ENCODE measurements around the gene LRRC8E.

LRRC8E gene

DNA sequence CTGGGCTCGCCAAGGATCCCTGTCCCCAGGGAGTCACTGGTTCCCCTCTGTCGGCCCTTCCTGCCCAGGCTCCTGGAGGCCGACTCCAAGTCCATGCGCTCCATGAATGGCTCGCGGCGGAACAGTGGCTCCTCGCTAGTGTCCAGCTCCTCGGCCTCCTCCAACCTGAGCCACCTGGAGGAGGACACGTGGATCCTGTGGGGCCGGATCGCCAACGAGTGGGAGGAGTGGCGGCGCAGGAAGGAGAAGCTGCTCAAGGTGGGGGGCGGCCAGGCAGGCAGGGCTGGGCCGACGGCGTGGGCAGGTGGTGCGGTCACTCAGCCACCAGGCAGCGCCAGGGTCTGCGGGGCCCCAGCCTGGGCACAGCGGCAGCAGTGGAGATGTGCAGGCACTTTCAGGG, 40.6 kb upstream of the LRRC8E start:
- Mint-ChIP-seq H3K4me3 (no peak overlapping the region), H3K27me3 (ENCODE audit: low read depth) (no peaks in the 10 kb centered on the region), H3K4me1 (peaks cover 6% of the 10 kb centered on the region), H3K9me3 (no peaks in the 10 kb centered on the region), H3K36me3 (ENCODE audit: low read depth) (no peaks in the 10 kb centered on the region), H3K27ac (no peak overlapping the region)
- TF ChIP-seq, protein P1, sequence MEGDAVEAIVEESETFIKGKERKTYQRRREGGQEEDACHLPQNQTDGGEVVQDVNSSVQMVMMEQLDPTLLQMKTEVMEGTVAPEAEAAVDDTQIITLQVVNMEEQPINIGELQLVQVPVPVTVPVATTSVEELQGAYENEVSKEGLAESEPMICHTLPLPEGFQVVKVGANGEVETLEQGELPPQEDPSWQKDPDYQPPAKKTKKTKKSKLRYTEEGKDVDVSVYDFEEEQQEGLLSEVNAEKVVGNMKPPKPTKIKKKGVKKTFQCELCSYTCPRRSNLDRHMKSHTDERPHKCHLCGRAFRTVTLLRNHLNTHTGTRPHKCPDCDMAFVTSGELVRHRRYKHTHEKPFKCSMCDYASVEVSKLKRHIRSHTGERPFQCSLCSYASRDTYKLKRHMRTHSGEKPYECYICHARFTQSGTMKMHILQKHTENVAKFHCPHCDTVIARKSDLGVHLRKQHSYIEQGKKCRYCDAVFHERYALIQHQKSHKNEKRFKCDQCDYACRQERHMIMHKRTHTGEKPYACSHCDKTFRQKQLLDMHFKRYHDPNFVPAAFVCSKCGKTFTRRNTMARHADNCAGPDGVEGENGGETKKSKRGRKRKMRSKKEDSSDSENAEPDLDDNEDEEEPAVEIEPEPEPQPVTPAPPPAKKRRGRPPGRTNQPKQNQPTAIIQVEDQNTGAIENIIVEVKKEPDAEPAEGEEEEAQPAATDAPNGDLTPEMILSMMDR (IDR thresholded peaks at IDR 0.05; ENCODE audit: unreplicated experiment in 3 of 3) = no peak

DNA sequence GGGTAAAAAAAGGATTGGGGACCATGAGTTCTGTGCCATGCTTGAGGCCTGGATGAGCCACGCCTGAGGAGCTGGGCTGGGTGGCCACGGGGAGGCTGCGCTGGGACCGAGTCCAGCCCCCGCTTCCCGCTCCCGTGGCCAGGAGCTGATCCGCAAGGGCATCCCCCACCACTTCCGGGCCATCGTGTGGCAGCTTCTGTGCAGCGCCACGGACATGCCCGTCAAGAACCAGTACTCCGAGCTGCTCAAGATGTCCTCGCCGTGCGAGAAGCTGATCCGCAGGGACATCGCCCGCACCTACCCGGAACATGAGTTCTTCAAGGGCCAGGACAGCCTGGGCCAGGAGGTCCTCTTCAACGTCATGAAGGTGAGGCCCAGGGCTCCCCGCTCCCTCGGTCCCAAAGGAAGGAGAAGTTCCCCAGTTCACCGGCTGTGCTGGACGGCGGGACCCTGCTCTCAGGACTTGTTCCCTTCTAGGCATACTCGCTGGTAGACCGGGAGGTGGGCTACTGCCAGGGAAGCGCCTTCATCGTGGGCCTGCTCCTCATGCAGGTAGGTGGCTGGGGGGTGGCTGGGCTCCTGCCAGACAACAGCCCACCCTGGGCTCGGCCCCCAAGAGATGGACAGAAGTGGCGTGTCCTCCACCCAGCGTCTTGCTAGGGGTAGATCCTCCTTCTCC, 39.4 kb upstream of the LRRC8E start:
- H3K27ac Mint-ChIP-seq = no peak overlapping the region
- H3K9me3 Mint-ChIP-seq = no peaks in the 10 kb centered on the region
- TF ChIP-seq, protein P1 (IDR thresholded peaks at IDR 0.05; ENCODE audit: unreplicated experiment in 3 of 3) = no peak
- no peaks in the 10 kb centered on the region for H3K27me3 Mint-ChIP-seq (ENCODE audit: low read depth)
- H3K4me1 Mint-ChIP-seq = peaks cover 14% of the 10 kb centered on the region
- H3K4me3 Mint-ChIP-seq = no peak overlapping the region
- no peaks in the 10 kb centered on the region for H3K36me3 Mint-ChIP-seq (ENCODE audit: low read depth)

DNA sequence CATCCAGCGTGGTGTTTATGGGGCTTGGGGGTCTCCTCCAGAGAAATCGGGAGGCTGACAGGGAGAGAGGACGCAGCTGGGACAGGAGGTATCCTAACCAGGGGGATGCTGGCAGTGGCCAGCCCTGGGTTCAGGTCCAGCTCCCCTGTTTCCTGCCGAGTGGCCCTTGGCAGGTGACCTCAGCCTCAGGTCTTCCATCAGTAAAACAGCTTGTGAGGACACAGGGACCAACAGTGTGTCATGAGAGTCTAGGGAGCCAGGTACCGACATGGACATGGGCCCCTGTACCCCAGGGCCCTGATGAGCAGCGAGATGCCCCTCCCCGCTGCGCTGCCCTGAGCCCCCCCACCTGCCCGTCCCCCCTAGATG, 38.7 kb upstream of the LRRC8E start:
- H3K27ac Mint-ChIP-seq = no peak overlapping the region
- TF ChIP-seq, protein P1 (IDR thresholded peaks at IDR 0.05; ENCODE audit: unreplicated experiment in 3 of 3) = no peak
- no peak overlapping the region for H3K4me3 Mint-ChIP-seq
- peaks cover 14% of the 10 kb centered on the region for H3K4me1 Mint-ChIP-seq
- H3K27me3 Mint-ChIP-seq (ENCODE audit: low read depth) = no peaks in the 10 kb centered on the region
- no peaks in the 10 kb centered on the region for H3K9me3 Mint-ChIP-seq
- no peaks in the 10 kb centered on the region for H3K36me3 Mint-ChIP-seq (ENCODE audit: low read depth)

DNA sequence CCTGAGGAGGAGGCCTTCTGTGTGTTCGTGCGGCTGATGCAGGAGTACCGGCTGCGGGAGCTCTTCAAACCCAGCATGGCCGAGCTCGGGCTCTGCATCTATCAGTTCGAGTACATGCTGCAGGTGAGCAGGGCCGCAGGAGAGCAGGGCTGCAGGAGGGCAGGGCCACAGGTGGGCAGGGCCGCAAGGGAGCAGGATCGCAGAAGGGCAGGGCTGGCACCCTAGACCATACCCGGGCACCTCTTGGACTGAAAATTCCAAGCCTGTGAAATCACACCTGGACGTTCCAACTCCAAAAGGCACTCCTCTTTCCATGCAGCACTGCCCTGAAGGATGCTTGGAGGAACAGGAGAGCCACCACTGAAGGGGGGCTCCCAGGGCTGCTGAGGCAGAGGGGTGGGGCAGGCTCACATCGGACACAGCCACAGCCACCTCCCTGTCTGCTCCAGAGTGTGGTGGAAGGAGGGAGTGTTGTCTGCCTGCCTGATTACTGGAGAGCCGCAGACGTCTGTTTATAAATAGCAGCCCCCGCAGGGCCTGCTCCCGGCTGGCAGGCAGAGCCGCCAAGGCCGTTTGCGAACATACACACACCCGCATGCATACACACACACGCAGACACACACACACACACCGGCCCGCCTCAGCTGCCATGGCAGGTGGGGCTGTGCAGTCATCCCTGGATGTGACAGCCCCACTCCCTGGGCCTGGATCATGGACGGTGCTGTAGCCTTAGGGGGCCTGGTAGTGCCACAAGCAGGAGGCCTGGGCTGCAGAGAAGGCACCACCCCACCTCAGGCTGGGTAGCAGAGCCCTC, 38.1 kb upstream of the LRRC8E start:
- no peaks in the 10 kb centered on the region for H3K27me3 Mint-ChIP-seq (ENCODE audit: low read depth)
- TF ChIP-seq, protein P1 (IDR thresholded peaks at IDR 0.05; ENCODE audit: unreplicated experiment in 3 of 3) = no peak
- H3K36me3 Mint-ChIP-seq (ENCODE audit: low read depth) = no peaks in the 10 kb centered on the region
- peaks cover 14% of the 10 kb centered on the region for H3K4me1 Mint-ChIP-seq
- no peak overlapping the region for H3K4me3 Mint-ChIP-seq
- no peak overlapping the region for H3K27ac Mint-ChIP-seq
- no peaks in the 10 kb centered on the region for H3K9me3 Mint-ChIP-seq

DNA sequence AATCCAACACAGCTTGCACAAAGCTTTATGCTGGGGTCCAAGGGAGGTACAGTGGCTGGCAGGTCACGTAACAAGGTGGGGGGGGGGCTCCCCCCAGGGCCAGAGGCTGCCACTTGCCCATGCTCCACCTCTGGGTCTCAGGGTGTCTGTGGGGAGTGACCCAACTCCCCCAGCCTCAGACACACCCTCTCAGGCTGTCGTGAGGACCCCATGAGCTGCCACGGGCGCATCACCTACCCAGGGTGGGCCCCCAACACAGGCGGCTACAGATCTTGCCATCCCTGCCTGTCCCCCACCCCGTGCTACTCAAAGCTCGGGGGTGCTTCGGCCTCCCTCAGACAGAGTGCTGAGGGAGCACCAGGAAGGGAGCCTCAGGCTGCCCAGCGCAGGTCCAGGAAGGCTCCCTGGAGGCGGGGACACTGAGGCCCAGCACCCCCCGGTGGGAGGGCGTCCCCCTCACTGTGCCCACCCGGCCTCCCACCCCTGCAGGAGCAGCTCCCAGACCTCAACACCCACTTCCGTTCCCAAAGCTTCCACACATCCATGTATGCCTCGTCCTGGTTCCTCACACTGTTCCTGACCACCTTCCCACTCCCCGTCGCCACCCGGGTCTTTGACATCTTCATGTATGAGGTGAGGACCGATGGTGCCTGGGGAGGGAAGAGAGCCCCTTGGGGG, 37.2 kb upstream of the LRRC8E start:
- H3K27me3 Mint-ChIP-seq (ENCODE audit: low read depth) = peaks cover 5% of the 10 kb centered on the region

More for the DNA sequence above, 37.2 kb upstream of the LRRC8E start:
- Mint-ChIP-seq H3K27ac (no peak overlapping the region), H3K4me3 (no peak overlapping the region), H3K4me1 (peaks cover 14% of the 10 kb centered on the region), H3K36me3 (ENCODE audit: low read depth) (no peaks in the 10 kb centered on the region), H3K9me3 (no peaks in the 10 kb centered on the region)
- TF ChIP-seq, protein P1 (IDR thresholded peaks at IDR 0.05; ENCODE audit: unreplicated experiment in 3 of 3) = no peak

Data from nephron (organoid).